KMS-11 (cell line): Measurements from ENCODE around the gene ESYT1.

Experiments used
- H2AFZ ChIP-seq: fragments of 200-600 bp; sonication (generic); 2 replicates; pipeline ENCODE4 v1.6.1; 2016; ENCODE audit warnings: antibody characterized with exemption, mixed run types, low read depth
- H3K27ac ChIP-seq: fragments of 200-600 bp; sonication (generic); 2 replicates; pipeline ENCODE4 v1.6.1; 2016; ENCODE audit warnings: mild to moderate bottlenecking, mixed run types
- H3K27me3 ChIP-seq: fragments of 200-600 bp; sonication (generic); 2 replicates; pipeline ENCODE4 v1.6.1; 2017; ENCODE audit warnings: mild to moderate bottlenecking, low read depth, mixed run types, moderate library complexity; ENCODE audit not compliant: insufficient read depth
- H3K36me3 ChIP-seq: fragments of 200-600 bp; sonication (generic); 2 replicates; pipeline ENCODE4 v1.6.1; 2017; ENCODE audit warnings: mild to moderate bottlenecking, mixed run types; ENCODE audit not compliant: insufficient read depth
- H3K4me1 ChIP-seq: fragments of 200-600 bp; sonication (generic); 2 replicates; pipeline ENCODE4 v1.6.1; 2016; ENCODE audit warnings: mild to moderate bottlenecking, low read depth, mixed run types; ENCODE audit not compliant: poor library complexity, severe bottlenecking
- H3K4me2 ChIP-seq: fragments of 200-600 bp; sonication (generic); 2 replicates; pipeline ENCODE4 v1.7.0; 2016; ENCODE audit warnings: mild to moderate bottlenecking, mixed run types
- H3K4me3 ChIP-seq: fragments of 200-600 bp; sonication (generic); IDR thresholded peaks from 2 replicates; pipeline ENCODE4 v1.6.1; 2017; ENCODE audit warnings: low read depth, low read length, mixed read lengths; ENCODE audit not compliant: insufficient read depth
- H3K79me2 ChIP-seq: fragments of 200-600 bp; sonication (generic); 2 replicates; pipeline ENCODE4 v1.6.1; 2016; ENCODE audit warnings: low read depth, mixed run types; ENCODE audit not compliant: insufficient read depth
- H3K9ac ChIP-seq: fragments of 200-600 bp; sonication (generic); 2 replicates; pipeline ENCODE4 v1.6.1; 2016; ENCODE audit warnings: mild to moderate bottlenecking, mixed run types
- H4K20me1 ChIP-seq: fragments of 200-600 bp; sonication (generic); 2 replicates; pipeline ENCODE4 v1.6.1; 2016; ENCODE audit warnings: mild to moderate bottlenecking, mixed run types; ENCODE audit not compliant: insufficient read depth
- TF ChIP-seq, protein P1 (sequence below): fragments of 200-600 bp; sonication (generic); conservative IDR thresholded peaks from 2 replicates; pipeline ENCODE4 v1.6.1; 2017; ENCODE audit warnings: low read depth, mild to moderate bottlenecking, antibody characterized with exemption, low read length, moderate library complexity, mixed read lengths

The ESYT1 gene

DNA sequence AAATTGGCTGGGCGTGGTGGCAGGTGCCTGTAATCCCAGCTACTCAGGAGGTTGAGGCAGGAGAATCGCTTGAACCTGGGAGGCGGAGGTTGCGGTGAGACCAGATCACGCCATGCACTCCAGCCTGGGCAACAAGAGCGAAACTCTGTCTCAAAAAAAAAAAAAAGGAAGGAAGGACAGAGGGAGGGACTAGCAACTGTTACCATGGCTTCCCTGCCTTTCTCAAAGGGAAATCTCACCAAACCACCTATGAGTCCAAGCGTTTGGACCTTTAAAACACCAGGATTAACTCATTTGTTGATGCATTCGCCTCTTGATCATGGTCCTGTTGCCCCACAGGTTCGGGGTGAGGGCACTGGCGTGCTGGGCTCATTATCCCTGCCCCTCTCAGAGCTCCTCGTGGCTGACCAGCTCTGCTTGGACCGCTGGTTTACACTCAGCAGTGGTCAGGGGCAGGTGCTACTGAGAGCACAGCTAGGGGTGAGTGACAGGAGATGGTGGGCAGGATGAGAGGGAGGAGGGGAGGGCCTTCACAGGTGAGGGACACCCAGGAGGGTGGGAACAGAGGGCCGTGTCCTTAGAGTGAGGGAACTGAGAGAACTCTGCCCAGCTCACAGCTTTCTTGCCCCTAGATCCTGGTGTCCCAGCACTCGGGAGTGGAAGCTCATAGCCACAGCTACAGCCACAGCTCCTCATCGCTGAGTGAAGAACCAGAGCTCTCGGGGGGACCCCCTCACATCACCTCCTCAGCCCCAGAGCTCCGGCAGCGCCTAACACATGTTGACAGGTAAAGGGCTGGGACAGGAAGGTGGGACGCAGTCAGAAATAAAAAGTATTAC is 14.1 kb downstream of the ESYT1 start:
- Histone ChIP-seq H4K20me1 (no peaks in the 10 kb centered on the region), H3K4me1 (no peaks in the 10 kb centered on the region), H2AFZ (no peak overlapping the region), H3K4me2 (no peak overlapping the region), H3K27me3 (no peaks in the 10 kb centered on the region), H3K27ac (no peak overlapping the region), H3K4me3 (no peak overlapping the region), H3K36me3 (peaks cover 10% of the 10 kb centered on the region; the same call in 1 of the 2 replicates), H3K9ac (no peak overlapping the region), H3K79me2 (no peaks in the 10 kb centered on the region)
- TF ChIP-seq, protein P1, sequence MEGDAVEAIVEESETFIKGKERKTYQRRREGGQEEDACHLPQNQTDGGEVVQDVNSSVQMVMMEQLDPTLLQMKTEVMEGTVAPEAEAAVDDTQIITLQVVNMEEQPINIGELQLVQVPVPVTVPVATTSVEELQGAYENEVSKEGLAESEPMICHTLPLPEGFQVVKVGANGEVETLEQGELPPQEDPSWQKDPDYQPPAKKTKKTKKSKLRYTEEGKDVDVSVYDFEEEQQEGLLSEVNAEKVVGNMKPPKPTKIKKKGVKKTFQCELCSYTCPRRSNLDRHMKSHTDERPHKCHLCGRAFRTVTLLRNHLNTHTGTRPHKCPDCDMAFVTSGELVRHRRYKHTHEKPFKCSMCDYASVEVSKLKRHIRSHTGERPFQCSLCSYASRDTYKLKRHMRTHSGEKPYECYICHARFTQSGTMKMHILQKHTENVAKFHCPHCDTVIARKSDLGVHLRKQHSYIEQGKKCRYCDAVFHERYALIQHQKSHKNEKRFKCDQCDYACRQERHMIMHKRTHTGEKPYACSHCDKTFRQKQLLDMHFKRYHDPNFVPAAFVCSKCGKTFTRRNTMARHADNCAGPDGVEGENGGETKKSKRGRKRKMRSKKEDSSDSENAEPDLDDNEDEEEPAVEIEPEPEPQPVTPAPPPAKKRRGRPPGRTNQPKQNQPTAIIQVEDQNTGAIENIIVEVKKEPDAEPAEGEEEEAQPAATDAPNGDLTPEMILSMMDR: no peak

DNA sequence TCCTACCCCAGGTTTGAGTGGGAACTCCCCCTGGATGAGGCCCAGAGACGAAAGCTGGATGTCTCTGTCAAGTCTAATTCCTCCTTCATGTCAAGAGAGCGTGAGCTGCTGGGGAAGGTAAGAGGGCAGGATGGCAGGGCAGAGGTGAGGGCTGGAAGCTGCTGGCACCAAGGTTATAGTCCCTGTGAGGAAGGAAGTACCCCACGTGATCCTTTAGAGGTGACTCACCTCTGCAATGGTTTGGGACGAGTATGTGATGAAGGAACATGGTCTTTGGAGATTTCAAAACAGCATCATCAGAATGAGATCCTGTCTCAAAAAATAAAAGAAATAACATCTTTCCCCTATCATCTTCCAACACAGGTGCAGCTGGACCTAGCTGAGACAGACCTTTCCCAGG is 15.2 kb downstream of the ESYT1 start:
- no peaks in the 10 kb centered on the region for H4K20me1 ChIP-seq
- H3K9ac ChIP-seq: no peak overlapping the region
- peaks cover 10% of the 10 kb centered on the region; the same call in 1 of the 2 replicates for H3K36me3 ChIP-seq
- H3K4me1 ChIP-seq: no peaks in the 10 kb centered on the region
- H3K27ac ChIP-seq: no peak overlapping the region
- no peaks in the 10 kb centered on the region for H3K27me3 ChIP-seq
- no peaks in the 10 kb centered on the region for H3K79me2 ChIP-seq
- no peak overlapping the region for H2AFZ ChIP-seq
- no peak overlapping the region for H3K4me3 ChIP-seq
- TF ChIP-seq, protein P1: no peak
- no peak overlapping the region for H3K4me2 ChIP-seq

DNA sequence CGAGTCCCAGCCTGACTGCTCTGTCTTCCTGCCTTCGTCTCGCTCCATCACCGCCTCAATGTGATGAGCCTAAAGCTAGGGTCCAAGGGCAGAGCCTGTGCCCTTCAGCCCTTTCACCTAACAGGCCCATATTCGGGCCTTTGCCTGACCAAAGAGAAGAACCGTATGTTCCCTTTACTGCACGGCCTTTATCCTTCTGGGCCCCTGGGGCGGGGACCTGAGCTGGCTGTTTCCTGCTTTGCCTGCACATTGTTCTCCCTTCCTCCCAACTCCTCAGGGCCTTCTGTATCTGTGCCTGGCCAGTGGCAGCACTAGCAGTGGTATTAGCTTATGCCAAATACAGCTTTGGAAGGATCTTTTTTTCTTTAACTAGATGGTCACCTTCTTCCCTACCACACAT is 15.8 kb downstream of the ESYT1 start:
- Histone ChIP-seq H3K4me3 (no peak overlapping the region), H3K27me3 (no peaks in the 10 kb centered on the region), H4K20me1 (no peaks in the 10 kb centered on the region), H3K9ac (no peak overlapping the region), H3K4me1 (no peaks in the 10 kb centered on the region), H3K79me2 (no peaks in the 10 kb centered on the region), H3K36me3 (peaks cover 10% of the 10 kb centered on the region; the same call in 1 of the 2 replicates), H3K27ac (no peak overlapping the region), H3K4me2 (no peak overlapping the region), H2AFZ (no peak overlapping the region)
- TF ChIP-seq, protein P1: no peak

DNA sequence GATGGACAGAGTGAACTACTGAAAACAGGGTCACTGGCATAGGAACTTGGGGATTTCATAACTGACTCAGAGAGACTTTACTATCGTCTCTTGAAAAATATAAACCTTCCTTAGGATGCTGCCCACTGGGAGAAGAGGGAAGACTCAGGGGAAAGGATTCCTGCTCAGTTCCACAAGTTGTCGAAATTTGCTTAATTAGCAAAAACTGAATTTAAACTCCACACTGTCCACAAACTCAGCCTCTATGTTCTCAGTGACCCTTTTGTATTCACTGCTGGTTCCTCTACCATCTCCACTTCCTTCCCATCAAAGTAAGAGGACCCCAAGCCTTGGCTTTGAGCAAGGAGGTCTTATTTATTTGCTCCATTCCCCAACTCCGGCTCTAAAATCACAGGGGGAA is 17.1 kb downstream of the ESYT1 start:
- Histone ChIP-seq H2AFZ (no peak overlapping the region), H3K4me2 (no peak overlapping the region), H3K27ac (no peak overlapping the region), H4K20me1 (no peaks in the 10 kb centered on the region), H3K27me3 (no peaks in the 10 kb centered on the region), H3K4me3 (no peak overlapping the region), H3K79me2 (no peaks in the 10 kb centered on the region), H3K9ac (no peak overlapping the region), H3K36me3 (peaks cover 3% of the 10 kb centered on the region; the same call in 1 of the 2 replicates), H3K4me1 (peaks cover 2% of the 10 kb centered on the region)
- TF ChIP-seq, protein P1: no peak
